Neural cell (in vitro differentiated cells): ENCODE measurements around the gene BCL2A1. TPM values are rescaled to one million over a fixed set of nuclear protein-coding genes. Genes with fewer than 3 reads are reported as not detected.

ENCODE experiments used
- H2AFZ ChIP-seq: fragments of 200-600, 300-800 bp; sonication (generic), shearing (Covaris generic); 2 replicates; pipeline ENCODE4 v1.6.0; 2014; ENCODE audit warnings: low read depth, mild to moderate bottlenecking, antibody characterized with exemption, low read length, moderate library complexity
- H3F3A ChIP-seq: fragments of 200-600 bp; shearing (Covaris generic); 2 replicates; pipeline ENCODE4 v1.6.1; 2016; ENCODE audit warnings: mild to moderate bottlenecking, moderate library complexity, mixed read lengths, antibody characterized with exemption, low read length; ENCODE audit not compliant: insufficient read depth, poor library complexity, severe bottlenecking
- H3K27ac ChIP-seq: fragments of 200-600, 300-800 bp; sonication (generic), shearing (Covaris generic); 2 replicates; pipeline ENCODE4 v1.5.1; 2014; ENCODE audit warnings: mild to moderate bottlenecking, low read length, moderate library complexity
- H3K27me3 ChIP-seq: fragments of 300-800, 200-600 bp; sonication (generic), shearing (Covaris generic); 2 replicates; pipeline ENCODE4 v1.6.0; 2014; ENCODE audit warnings: mild to moderate bottlenecking, low read depth, low read length, moderate library complexity; ENCODE audit not compliant: insufficient read depth
- H3K36me3 ChIP-seq: fragments of 300-800, 200-600 bp; sonication (generic), shearing (Covaris generic); 2 replicates; pipeline ENCODE4 v1.5.1; 2014; ENCODE audit warnings: mild to moderate bottlenecking, antibody characterized with exemption, low read length, moderate library complexity; ENCODE audit not compliant: insufficient read depth
- H3K4me2 ChIP-seq: fragments of 300-800, 200-600 bp; sonication (generic), shearing (Covaris generic); 2 replicates; pipeline ENCODE4 v1.6.0; 2014; ENCODE audit warnings: mild to moderate bottlenecking, low read length
- H3K4me3 ChIP-seq: fragments of 300-800, 200-600 bp; sonication (generic), shearing (Covaris generic); 2 replicates; pipeline ENCODE4 v1.5.1; 2014; ENCODE audit warnings: mild to moderate bottlenecking, low read length, moderate library complexity
- H3K79me2 ChIP-seq: fragments of 200-600 bp; shearing (Covaris generic); replicated peaks from 2 replicates; pipeline ENCODE4 v1.6.0; 2014; ENCODE audit warnings: mild to moderate bottlenecking, low read length, moderate library complexity; ENCODE audit not compliant: insufficient read depth
- H3K9ac ChIP-seq: fragments of 300-800, 200-600 bp; sonication (generic), shearing (Covaris generic); 2 replicates; pipeline ENCODE4 v1.6.1; 2016; ENCODE audit warnings: mild to moderate bottlenecking, low read length, mixed read lengths
- H3K9me2 ChIP-seq: fragments of 200-600 bp; shearing (Covaris generic); 2 replicates; pipeline ENCODE4 v1.6.1; 2016; ENCODE audit warnings: mild to moderate bottlenecking, low read length, mixed read lengths; ENCODE audit not compliant: insufficient read depth
- H3K9me3 ChIP-seq: fragments of 200-600, 300-800 bp; sonication (generic), shearing (Covaris generic); 2 replicates; pipeline ENCODE4 v1.6.1; 2016; ENCODE audit warnings: mild to moderate bottlenecking, mixed run types, low read length, moderate library complexity, mixed read lengths
- H4K20me1 ChIP-seq: fragments of 200-600 bp; shearing (Covaris generic); 2 replicates; pipeline ENCODE4 v1.6.1; 2016; ENCODE audit warnings: mild to moderate bottlenecking, mixed run types; ENCODE audit not compliant: insufficient read depth
- CTCF ChIP-seq: fragments of 450-650 bp; IDR thresholded peaks from 2 replicates; pipeline ENCODE4 v1.5.1; 2014; ENCODE audit warnings: antibody characterized with exemption, mild to moderate bottlenecking, moderate library complexity; ENCODE audit not compliant: poor library complexity, severe bottlenecking
- EP300 ChIP-seq: fragments of 450-650 bp; conservative IDR thresholded peaks from 2 replicates; pipeline ENCODE4 v1.6.1; 2014; ENCODE audit warnings: antibody characterized with exemption, mild to moderate bottlenecking, moderate library complexity; ENCODE audit not compliant: poor library complexity, severe bottlenecking
- EZH2 ChIP-seq: fragments of 200-600, 300-800 bp; shearing (Covaris generic), sonication (generic); IDR thresholded peaks from 2 replicates; pipeline ENCODE4 v1.6.1; 2014; ENCODE audit warnings: antibody characterized with exemption, low read length, borderline replicate concordance, mild to moderate bottlenecking; ENCODE audit not compliant: insufficient read depth, poor library complexity, severe bottlenecking
- MXI1 ChIP-seq: fragments of 450-650 bp; conservative IDR thresholded peaks from 2 replicates; pipeline ENCODE4 v1.6.1; 2014; ENCODE audit warnings: antibody characterized with exemption, mild to moderate bottlenecking; ENCODE audit not compliant: poor library complexity, severe bottlenecking
- POLR2AphosphoS5 ChIP-seq: IDR thresholded peaks from 2 replicates; pipeline ENCODE4 v1.6.1; 2012
- RAD21 ChIP-seq: fragments of 450-650 bp; conservative IDR thresholded peaks from 2 replicates; pipeline ENCODE4 v1.6.1; 2014; ENCODE audit warnings: antibody characterized with exemption, mild to moderate bottlenecking, moderate library complexity
- SMC3 ChIP-seq: fragments of 450-650 bp; conservative IDR thresholded peaks from 2 replicates; pipeline ENCODE4 v1.6.1; 2014; ENCODE audit warnings: antibody characterized with exemption, mild to moderate bottlenecking, moderate library complexity; ENCODE audit not compliant: poor library complexity
- TAF1 ChIP-seq: IDR thresholded peaks from 2 replicates; pipeline ENCODE4 v1.6.1; 2012; ENCODE audit warnings: low read depth
- polyA plus RNA-seq: library from polyadenylated mRNA; depleted of rRNA; stranded (reverse); fragments of >200 nt; gene quantifications from 2 replicates; pipeline ENCODE4 v1.2.3, GENCODE V29; 2014
- TF ChIP-seq, protein P1 (sequence below): IDR thresholded peaks from 2 replicates; pipeline ENCODE4 v1.6.1; 2012; ENCODE audit warnings: borderline replicate concordance

Gene BCL2A1
- polyA plus RNA-seq, 1 donor from 2014 or later = not detected

- Histone ChIP-seq H3K27ac (no peak overlapping the region), H4K20me1 (no peaks in the 10 kb centered on the region), H2AFZ (no peak overlapping the region), H3K4me2 (no peak overlapping the region), H3F3A (no peaks in the 10 kb centered on the region), H3K9me2 (no peaks in the 10 kb centered on the region), H3K9me3 (no peaks in the 10 kb centered on the region), H3K27me3 (no peaks in the 10 kb centered on the region), H3K9ac (no peak overlapping the region), H3K36me3 (no peaks in the 10 kb centered on the region), H3K4me3 (no peak overlapping the region), H3K79me2 (no peaks in the 10 kb centered on the region)
- TF ChIP-seq POLR2AphosphoS5 (no peak), TAF1 (no peak), CTCF (no peak), EP300 (no peak)
These were observed 16.3 kb downstream of the BCL2A1 start for GRCh38 chr15:79954661-79955060.

DNA sequence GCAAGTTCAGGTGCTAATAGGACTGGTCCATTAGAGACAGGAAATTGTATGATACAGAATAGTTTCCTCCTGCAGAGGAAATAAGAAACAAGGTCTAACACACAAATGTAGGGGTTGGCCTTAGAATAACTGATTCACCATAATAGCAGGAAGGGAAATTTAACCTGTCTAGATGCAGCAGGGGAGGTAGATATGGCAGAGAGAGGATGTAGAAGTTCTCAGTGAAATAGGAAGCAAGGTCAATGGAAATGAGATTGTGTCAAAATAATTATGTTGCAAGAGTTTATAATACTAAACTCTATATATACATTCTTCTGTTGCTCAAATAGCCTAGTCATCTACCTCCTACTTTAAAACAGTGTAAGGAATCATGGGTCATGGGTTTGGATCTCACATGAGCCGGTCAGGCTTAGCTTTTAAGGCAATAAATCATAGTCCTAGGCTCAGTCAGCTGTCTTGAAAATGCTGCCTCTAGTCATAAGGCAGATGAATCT is 17.0 kb downstream of the BCL2A1 start:
- Histone ChIP-seq H3K9me2 (no peaks in the 10 kb centered on the region), H2AFZ (no peak overlapping the region), H3K9me3 (no peaks in the 10 kb centered on the region), H3F3A (no peaks in the 10 kb centered on the region), H3K27me3 (no peaks in the 10 kb centered on the region), H3K27ac (no peak overlapping the region), H3K79me2 (no peaks in the 10 kb centered on the region), H3K9ac (no peak overlapping the region), H4K20me1 (no peaks in the 10 kb centered on the region), H3K36me3 (no peaks in the 10 kb centered on the region), H3K4me2 (no peak overlapping the region), H3K4me3 (no peak overlapping the region)
- TF ChIP-seq CTCF (no peak), MXI1 (no peak), EP300 (no peak), POLR2AphosphoS5 (no peak), EZH2 (no peak), SMC3 (no peak), RAD21 (no peak), TAF1 (no peak)
- TF ChIP-seq, protein P1, sequence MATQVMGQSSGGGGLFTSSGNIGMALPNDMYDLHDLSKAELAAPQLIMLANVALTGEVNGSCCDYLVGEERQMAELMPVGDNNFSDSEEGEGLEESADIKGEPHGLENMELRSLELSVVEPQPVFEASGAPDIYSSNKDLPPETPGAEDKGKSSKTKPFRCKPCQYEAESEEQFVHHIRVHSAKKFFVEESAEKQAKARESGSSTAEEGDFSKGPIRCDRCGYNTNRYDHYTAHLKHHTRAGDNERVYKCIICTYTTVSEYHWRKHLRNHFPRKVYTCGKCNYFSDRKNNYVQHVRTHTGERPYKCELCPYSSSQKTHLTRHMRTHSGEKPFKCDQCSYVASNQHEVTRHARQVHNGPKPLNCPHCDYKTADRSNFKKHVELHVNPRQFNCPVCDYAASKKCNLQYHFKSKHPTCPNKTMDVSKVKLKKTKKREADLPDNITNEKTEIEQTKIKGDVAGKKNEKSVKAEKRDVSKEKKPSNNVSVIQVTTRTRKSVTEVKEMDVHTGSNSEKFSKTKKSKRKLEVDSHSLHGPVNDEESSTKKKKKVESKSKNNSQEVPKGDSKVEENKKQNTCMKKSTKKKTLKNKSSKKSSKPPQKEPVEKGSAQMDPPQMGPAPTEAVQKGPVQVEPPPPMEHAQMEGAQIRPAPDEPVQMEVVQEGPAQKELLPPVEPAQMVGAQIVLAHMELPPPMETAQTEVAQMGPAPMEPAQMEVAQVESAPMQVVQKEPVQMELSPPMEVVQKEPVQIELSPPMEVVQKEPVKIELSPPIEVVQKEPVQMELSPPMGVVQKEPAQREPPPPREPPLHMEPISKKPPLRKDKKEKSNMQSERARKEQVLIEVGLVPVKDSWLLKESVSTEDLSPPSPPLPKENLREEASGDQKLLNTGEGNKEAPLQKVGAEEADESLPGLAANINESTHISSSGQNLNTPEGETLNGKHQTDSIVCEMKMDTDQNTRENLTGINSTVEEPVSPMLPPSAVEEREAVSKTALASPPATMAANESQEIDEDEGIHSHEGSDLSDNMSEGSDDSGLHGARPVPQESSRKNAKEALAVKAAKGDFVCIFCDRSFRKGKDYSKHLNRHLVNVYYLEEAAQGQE = no peak
